NCI-H1436 (cell line): Measurements from ENCODE around the gene NPAS3.

Experiments used
- DNase-seq: peaks from one replicate; lab custom pipeline; 2025; lab: John Stamatoyannopoulos, UW

NPAS3 gene

GRCh38 chr14:33586806-33587205 is 648.1 kb downstream of the NPAS3 start:
- no peak for DNase-seq

GRCh38 chr14:33587791-33588190 is 649.1 kb downstream of the NPAS3 start:
- DNase-seq = no peak

- DNase-seq = no peak
Measured at GRCh38 chr14:33588771-33589170, 650.1 kb downstream of the NPAS3 start.

GRCh38 chr14:33589334-33589733 is 650.7 kb downstream of the NPAS3 start:
- no peak for DNase-seq

- no peak for DNase-seq
Measured at GRCh38 chr14:33590891-33591630, 652.4 kb downstream of the NPAS3 start.

- no peak for DNase-seq
Measured at GRCh38 chr14:33592297-33592696, 653.6 kb downstream of the NPAS3 start.

- DNase-seq = no peak
Measured at GRCh38 chr14:33596211-33597080, 657.8 kb downstream of the NPAS3 start.

- no peak for DNase-seq
Measured at GRCh38 chr14:33598582-33598981, 659.9 kb downstream of the NPAS3 start.

GRCh38 chr14:33602396-33602795 is 663.7 kb downstream of the NPAS3 start:
- no peak for DNase-seq

- DNase-seq = no peak
Measured at GRCh38 chr14:33606591-33606990, 667.9 kb downstream of the NPAS3 start.

- DNase-seq = no peak
Measured at GRCh38 chr14:33609582-33609981, 670.9 kb downstream of the NPAS3 start.

- no peak for DNase-seq
Measured at GRCh38 chr14:33610121-33610520, 671.4 kb downstream of the NPAS3 start.

- DNase-seq = no peak
Measured at GRCh38 chr14:33611405-33612196, 672.9 kb downstream of the NPAS3 start.

- no peak for DNase-seq
Measured at GRCh38 chr14:33612197-33612505, 673.5 kb downstream of the NPAS3 start.

- no peak for DNase-seq
Measured at GRCh38 chr14:33617154-33617553, 678.5 kb downstream of the NPAS3 start.

GRCh38 chr14:33618361-33619105 is 679.9 kb downstream of the NPAS3 start:
- DNase-seq = no peak

GRCh38 chr14:33622496-33622895 is 683.8 kb downstream of the NPAS3 start:
- DNase-seq = no peak

- DNase-seq = no peak
Measured at GRCh38 chr14:33629792-33630191, 691.1 kb downstream of the NPAS3 start.

- no peak for DNase-seq
Measured at GRCh38 chr14:33631021-33631420, 692.3 kb downstream of the NPAS3 start.

- no peak for DNase-seq
Measured at GRCh38 chr14:33631441-33631840, 692.8 kb downstream of the NPAS3 start.

- DNase-seq = no peak
Measured at GRCh38 chr14:33634631-33635030, 696.0 kb downstream of the NPAS3 start.

GRCh38 chr14:33636716-33637115 is 698.0 kb downstream of the NPAS3 start:
- no peak for DNase-seq
